ENCODE data around the gene MXRA7. TPM values are rescaled to one million over a fixed set of nuclear protein-coding genes. Genes with fewer than 3 reads are reported as not detected.

MXRA7 gene
- total and polyA plus RNA-seq, 2 of the 4 experiments (the other 2 are of a cell fraction), result 168 to 231 TPM

DNA sequence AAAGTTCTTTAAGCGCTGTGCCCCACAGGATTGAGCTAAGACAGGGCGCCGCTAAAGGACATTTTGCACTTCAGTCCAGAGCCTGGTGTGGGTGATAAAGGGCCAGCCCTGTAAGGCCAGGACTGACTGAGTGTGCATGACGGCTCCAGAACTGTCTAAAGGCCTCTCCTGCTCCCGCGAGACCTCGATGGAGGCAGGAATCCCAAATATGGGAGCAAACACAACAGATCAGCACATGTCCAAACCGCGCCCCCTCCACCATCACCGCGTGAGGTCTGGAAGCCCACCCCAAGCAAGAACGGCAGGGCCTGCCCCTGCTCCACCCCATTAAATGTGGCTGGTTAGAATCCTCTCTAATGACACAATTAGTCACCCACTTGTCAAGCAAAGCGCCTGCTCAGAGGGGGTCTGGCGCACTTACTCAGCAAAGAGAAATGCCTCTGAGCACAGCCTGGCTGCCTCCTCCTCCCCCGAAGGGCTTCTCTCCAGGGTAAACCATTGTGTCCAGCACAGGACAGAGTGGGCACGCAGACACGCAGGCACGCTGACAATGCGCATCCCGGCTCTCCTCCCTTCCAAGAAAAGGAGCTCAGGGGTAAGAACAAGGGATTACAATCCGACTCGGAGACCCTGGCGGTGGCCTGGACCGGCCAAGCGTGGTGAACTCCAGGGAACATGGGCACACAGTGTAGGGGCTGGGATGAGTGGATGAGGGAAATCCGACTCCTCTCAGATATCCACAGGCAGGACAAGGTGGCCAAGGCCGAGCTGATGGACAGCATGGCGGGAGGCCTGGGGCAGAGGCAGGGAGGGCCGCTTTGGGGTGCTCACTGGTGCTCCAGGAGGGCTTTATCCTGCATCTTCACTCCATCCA, 1.5 kb downstream of the MXRA7 start (continued):
- TF ChIP-seq BHLHE40 (IDR thresholded peaks at IDR 0.05; ENCODE audit: low read depth, low read length), result peak; percentile 72; the same call in 1 of the 2 replicates
- no peak for TF ChIP-seq RFX5 (IDR thresholded peaks at IDR 0.05; ENCODE audit: low read depth, low read length)
- TF ChIP-seq MAFK (IDR thresholded peaks at IDR 0.05; ENCODE audit: low read depth, low read length), result peak; percentile 60

Measured in IMR-90 (cell line).